ENCODE measurements around the gene UNC5A.

DNA sequence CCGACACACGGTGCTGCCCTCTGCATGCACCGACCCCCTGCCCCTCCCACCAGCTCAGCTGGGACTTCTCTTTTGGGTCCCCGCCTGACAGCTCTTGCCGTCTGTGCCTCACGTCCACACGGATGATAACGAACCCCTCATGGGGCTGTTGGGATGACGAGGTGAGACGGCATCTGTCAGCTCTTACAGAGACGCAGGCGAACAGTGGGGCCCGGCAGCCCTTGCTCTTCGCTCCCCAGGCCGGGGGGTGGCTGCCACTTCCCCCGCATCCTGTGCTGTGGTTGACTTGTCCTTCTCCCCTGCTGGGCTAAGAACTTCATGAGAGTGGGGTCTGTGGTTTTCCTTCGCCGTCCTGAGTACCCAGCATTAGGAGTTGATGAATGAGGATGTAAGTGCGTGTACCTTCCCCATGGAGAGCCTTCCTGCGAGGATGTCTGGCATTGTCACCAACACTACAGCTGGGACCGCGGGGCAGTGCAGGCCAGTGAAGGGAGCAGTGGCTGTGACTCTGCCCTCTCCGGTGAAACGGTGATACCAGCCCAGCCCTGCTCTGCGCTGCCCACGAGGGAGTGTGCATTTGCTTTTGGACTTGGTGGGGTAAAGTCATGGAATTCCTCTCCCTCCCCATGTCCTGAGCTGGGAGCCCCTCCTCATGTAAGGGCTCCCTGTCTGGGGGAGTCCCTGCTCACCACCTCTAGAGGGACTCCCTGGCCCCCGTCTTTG is 65.6 kb downstream of the UNC5A start:
- TF ChIP-seq YY1 (IDR thresholded peaks at IDR 0.05; ENCODE audit: insufficient read depth, insufficient read length) (no peak), SUZ12 (IDR thresholded peaks at IDR 0.05; ENCODE audit: extremely low read depth, insufficient read depth, insufficient read length) (no peak)
